ENCODE measurements around the gene KAT6B.

The KAT6B gene

DNA sequence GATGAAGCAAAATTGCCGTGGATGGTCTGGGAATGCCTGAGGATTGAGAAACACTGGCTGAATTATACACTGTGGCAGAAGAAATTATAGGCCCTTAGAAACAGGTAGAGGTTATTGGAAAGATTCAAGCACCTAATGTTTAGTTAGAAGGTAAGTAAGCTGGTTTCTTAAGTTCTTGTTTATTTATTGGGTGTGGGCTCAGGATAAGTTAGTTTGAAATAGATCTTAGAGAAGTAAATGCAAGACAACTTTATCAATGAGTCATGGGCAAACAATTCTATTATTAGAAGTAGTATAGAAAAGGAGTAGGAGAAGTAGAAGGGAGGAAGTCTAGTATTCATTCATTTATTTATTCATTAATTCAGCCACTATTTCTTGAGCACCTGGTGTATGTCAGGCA, 96.5 kb downstream of the KAT6B start:
- DNase-seq (ENCODE audit: low spot score) = no peak

DNA sequence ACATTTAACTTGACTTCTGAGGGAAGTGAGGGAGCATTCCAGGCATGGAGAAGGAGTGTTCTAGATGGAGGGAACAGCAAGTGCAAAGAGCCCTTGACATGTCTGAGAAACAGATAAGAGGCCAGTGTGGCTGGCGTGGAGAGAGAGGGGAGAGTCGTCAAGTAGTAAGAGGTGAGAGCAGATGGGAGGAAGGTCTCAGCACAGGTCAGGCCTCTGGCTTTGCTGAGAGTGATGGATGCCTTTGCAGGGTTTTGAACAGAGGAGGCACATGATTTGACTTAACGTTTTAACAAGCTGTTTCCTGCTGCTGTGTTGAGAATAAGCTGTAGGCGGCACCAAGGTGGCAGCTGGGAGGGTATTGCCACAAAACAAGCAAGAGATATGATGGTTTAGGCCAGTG, 97.2 kb downstream of the KAT6B start:
- DNase-seq (ENCODE audit: low spot score) = no peak

DNA sequence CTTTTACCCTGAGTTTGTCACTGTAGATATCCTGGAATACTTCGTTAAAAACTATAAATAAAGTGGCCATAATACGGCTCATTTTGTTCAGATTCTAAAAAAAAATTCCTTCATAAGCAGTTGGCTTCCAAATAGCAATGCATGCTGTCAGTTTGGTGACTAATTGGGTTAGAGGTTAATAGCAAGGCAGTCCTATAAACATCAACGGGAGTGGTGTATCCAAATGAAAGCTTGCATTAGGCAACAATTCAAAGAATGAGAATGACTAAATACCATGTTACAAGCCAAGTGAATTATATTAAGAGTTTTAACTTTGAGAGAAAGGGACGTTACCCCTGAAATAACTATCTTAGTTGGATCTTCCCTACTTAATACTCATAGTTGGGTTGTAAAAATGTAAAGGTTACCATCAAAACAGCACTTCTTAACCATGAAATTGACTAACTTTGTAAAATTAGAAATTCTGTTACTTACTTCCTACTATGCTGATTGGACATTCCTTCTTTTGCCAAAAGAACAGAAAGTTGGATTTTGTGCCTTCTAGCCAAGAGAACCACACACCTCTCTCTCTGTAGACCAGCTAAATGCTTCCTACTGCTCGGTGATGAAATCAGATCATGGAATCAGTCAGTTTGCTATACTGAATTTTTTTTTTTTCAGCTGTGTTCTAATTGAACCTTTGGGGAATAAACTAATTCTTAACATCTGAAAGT, 98.0 kb downstream of the KAT6B start:
- DNase-seq (ENCODE audit: low spot score) = peak; percentile 79

DNA sequence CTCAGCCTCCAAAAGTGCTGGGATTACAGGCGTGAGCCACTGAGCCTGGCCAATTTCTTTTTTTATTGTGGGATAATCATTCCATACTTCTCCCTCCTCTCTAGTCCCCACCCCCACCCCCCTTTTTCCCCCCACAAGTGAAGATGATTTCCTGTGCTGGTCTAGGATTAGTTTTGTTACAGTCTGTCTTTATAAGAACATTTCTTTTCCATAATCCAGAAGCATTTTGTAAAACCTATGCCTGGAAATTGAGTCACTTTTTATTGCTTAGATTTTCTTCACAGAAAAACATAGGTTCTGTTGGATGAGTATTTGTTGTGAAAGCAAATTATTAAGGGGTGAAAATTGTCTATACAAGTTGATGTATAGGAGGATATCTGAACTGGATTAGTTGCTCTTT, 98.9 kb downstream of the KAT6B start:
- no peak for DNase-seq (ENCODE audit: low spot score)

DNA sequence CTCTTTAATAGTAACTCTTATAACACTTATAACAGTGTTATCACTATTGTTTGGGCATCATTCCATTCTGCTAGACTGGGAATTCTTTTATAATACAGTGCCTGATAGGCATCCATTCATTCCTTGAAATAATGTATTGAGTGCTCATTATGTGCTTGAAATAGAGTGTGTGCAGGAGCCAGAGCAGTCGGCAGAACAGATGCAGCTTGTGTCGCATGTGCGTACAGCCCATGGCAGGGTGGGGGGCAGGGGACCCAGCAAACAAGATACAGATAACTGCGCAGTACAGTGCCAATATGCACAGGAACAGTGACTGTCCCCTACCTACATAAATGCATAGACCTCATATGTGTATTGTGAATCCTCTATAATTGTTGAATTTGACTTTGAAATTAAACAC, 99.3 kb downstream of the KAT6B start:
- no peak for DNase-seq (ENCODE audit: low spot score)

DNA sequence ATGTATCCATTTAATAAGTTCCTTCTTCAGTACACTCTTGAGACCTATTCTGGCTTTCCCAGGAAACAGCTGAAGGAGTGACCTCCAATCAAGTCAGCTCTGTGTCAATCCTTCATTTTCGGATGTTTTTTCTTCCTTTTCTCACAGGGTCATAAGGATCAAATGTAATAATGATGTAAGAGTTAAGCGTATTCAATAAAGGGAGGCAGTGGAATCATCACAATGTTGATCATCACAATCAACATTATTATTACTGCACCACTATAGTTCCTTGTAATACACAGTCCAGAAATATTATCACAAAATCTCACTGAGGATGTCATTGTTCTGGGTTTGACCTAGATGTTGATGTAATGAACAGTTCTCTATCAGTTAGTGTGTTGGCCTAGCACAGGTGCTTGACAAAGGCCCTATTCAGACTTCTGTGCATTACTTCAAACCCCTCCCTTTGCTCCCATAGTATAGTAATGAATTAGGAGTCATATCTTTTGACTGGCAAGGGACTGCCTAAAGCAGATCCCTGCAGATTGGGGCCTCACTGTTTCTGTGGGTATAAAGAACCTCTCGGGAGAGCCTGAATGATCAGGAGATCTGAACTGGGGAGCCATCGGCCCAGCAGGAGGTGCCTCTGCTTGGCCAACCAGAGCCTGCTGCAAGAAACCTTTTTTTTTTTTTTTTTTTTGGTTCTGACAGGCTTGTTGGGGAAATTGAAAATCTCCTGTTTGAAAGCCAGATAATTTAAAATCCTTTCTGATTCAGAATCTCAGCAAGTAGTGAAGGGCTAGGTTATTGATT, 100.6 kb downstream of the KAT6B start:
- DNase-seq (ENCODE audit: low spot score) = no peak

DNA sequence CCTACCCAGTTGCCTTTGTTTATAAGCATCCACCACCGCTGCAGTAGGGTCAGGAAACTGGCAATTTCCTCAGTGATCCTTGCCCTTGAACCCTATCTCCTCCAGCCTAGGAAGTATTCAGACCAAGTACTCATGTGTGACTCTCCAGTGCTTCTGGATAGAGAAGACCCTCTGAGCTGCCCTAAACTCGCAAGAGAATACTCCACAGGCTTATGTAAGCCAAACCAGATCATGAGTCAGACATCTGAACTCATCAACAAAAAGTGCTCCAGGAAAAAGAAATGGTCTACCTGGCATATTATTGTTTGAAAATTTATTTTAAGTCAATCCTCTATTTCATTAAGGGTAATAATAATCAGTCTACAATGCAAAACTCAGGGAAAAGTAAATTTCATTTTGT, 101.3 kb downstream of the KAT6B start:
- DNase-seq (ENCODE audit: low spot score) = no peak

DNA sequence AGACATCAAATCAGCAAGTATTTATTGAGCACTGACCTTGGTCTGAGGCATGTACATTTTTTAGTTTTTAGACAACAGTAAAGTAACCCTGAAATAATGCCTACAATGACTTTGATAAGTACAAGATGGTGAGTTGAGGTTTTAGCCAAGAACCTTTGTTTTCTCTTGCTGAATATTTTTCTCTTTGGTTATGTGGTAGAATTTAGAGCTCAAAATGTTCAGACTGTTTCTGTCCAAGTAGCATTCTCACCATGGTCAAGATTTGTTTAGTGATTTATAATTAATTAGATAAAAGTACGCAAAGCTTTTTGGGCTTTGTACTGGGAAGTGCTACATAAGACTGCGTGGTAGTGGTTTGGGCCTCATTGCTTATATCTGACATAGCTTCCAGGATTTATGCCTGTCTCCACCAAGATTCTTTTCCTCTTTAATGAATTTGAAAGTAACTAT, 102.4 kb downstream of the KAT6B start:
- DNase-seq (ENCODE audit: low spot score) = no peak

DNA sequence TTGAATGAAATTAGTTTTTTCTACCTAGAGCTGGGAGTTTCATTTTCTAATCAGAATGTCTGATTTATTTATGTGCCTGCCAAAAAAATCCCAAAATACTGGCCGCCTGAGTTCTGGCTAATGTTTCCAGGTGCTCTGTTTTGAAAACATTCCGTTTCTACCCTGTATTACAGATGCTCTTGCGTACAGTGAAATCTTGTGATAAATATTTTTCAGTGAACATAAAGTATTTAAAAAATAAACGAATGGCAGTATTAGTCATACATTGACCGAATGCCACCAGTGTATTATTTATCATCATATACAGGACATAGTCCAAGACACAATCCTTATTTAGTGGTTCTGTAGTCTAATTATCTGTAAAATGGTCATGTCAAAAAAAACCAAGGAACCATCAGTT, 102.8 kb downstream of the KAT6B start:
- DNase-seq (ENCODE audit: low spot score) = no peak

DNA sequence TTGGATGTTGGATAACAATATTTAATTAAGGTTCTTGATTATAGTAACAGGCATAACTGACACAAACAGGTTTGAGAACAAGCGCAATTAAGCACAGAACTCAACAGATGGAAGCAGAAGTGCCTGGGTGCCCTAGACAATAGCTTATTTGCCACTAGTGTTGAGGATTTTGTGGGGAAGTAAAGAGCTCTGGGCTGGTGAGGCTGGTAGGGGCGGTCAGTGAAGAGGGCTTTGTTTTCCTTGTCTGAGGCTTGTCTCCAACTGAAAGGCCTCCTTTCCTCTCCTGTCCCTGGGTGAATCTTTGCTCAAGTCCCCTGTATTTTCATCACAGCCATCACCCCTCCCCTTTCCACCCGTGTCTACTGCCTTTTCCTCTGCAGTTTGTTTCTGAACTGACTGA, 104.6 kb downstream of the KAT6B start:
- no peak for DNase-seq (ENCODE audit: low spot score)

DNA sequence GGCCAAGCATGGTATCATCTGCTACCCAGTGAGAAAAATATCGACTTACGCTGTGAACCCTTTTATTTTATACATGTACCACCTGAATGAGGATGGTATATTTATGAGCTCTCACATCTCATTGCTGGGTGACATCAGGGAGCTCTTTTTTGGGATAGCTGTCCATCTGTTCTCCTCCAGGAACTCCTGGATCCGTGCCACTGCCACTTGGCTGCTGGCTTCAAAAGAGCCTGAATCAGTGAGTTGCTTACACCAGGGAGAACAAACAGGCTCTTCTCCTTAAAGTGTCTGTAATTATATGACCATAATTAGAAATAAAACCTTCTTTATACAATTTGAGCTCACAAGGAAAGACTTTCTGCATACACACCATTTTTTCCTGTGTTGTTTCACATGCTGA, 106.2 kb downstream of the KAT6B start:
- DNase-seq (ENCODE audit: low spot score) = no peak

DNA sequence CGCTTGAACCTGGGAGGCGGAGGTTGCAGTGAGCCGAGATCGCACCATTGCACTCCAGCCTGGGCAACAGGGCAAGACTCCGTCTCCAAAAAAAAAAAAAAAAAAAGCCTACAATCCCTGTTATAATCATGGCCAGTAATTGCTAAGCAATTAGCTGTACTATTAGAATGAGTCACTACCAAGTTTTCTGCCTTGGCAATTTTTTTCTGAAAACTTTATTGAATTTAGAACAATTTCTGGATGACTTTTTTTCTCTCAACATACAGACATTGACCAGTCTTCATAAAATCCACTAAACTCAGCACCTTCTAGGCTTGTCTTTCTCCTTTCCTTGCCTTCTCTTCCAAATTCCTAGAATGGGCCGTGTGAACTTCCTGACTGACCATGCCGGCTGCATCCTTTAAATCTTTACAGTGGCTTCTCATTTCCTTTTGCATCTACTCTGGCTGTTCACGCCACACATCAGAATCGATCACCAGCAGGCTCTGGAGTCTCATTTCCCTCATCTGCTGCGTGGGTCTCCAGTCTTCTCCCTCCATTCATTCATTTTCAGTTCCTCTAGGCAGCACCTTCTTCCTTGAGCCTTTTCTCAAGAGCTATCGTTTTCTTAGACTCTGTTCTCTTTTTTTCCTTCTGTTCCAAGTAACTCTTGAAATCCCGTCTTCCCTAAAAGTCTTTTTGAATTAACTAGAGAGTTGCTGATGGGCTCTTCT, 107.9 kb downstream of the KAT6B start:
- DNase-seq (ENCODE audit: low spot score) = no peak

DNA sequence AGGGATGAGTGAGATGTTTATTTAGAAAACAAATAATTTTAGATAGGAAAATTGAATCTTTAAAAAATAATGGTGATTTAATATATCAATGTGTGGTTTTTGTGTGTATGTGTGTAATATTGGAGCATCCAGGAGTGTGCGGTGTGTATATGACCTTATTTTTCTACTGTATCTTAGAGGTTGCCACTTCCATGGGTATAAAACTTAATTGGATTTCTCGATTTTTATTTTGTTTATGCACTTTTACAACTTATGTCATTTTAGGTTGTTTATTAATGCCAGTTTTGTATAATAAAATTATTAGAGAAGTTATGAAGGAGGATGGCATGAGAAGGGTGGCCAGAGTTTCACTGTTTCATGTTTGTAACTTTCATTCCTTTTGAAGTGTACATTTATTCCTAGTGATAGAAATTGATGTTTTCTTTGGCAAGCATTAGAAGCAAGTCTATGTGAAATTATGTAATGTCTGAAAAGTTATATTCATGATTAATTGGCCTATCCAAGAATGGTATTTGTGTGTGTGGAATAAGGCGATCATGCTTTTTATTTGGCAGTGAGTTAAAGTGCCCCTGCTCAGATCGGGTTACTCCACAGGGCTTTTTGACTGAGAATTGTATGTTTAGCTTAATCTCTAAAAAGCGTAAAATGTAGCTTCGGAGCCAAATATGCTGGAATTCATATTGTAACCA, 110.3 kb downstream of the KAT6B start:
- DNase-seq (ENCODE audit: low spot score) = peak; percentile 32

DNA sequence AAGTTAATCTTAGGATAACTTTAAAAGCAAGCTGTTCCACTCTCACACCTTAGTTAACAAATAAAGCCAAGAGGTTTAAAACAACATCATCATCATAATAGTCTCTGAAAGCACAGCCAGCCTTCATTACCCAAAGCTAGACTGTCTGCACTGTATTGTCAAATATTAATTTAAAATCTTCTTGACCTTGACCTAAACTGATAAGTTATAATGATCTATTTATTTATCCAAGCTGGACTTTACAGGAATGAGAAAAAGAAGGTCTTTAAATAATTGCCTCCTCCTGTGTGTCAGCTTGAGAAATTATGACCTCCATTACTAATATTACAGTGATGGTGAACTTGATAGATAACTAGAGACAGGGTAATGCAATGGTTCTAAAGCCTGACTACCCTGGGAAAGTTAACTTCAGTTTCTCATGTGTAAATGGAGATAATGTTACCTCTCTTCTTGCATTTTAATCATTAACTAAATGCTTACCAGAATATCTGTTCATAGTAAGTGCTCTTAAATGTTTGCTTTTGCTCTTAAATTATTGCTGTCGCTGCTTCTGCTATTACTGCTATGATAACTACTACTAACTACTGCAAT, 111.0 kb downstream of the KAT6B start:
- DNase-seq (ENCODE audit: low spot score) = no peak

DNA sequence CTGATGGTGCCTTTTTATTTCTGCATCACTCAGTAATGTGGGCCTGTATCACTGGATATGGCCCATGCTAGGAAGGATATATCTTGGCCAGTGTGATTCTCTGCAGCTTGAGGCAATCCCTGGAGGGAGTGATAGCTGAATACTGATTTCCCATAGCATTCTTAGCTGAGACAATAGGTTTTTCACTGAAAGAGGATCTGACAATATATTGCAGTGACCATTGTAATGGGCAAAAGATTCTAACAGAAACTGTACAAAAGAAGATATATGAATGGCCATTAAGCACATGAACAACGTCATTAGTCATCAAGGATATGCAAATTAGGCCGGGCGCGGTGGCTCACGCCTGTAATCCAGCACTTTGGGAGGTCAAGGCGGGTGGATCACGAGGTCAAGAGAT, 117.8 kb downstream of the KAT6B start:
- no peak for DNase-seq (ENCODE audit: low spot score)

DNA sequence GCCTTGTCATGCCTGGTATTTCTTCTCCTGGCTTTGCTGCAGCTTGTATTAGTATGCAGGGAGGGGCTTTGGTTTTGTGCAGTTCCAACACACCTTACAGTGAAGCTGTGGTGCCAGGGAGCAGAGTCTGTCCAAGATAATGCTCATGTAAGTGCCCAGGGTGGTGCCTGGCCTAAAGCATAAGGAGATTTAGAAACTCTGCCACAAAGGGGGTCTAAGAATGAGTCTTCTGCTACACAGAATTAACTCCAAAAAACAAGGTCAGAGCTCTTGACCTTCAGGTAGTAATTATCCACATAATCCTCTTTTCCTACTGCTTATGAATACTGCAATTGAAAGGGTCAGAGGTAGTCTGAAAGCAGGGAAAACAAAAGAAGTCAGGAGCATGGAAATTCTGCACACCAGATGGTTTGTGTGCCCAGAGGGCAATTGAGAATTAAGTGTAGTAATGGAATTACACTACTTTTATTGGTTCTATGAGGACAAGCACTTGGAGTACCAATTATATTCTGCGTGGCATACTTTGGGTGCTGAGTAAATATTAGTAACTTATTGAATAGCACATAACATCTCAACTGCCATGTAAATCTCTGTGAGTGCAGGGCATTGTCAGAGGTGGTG, 121.5 kb downstream of the KAT6B start:
- no peak for DNase-seq (ENCODE audit: low spot score)

DNA sequence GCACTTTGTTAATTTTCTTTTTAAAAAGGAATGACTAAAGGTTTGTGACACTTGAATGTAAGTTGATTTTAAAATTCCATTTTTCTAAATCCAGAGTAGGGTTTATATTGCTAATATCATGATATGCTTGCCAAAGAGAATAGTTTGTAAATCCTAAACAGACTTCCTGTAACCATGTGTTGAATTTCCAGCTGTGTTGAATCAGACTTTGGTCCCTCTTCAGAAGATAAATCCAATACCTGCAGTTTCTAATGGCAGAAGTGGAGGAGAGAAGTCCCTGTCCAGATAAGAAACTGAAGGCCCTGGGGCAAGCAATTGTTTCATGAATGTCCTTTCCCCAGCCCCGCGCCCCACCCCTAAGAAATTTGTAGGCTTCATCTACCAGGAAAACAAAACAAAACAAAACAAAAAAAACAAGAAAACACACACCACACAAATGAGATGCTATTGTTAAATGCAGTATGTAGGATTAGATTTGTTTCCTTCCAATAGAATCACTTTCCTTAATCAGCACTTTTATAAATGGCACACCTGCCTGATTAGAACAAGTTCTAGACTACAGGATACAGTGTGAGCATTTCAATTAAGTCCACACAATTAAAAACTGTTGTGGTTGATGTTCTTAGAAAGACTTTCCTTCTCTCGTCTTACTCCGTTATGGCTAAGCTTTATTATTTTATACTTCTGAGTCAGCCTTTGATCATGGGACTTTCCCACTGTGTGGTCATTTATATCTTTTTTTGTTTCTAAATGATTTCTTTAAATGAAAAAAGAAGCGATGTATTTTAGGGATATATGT, 122.8 kb downstream of the KAT6B start:
- no peak for DNase-seq (ENCODE audit: low spot score)

DNA sequence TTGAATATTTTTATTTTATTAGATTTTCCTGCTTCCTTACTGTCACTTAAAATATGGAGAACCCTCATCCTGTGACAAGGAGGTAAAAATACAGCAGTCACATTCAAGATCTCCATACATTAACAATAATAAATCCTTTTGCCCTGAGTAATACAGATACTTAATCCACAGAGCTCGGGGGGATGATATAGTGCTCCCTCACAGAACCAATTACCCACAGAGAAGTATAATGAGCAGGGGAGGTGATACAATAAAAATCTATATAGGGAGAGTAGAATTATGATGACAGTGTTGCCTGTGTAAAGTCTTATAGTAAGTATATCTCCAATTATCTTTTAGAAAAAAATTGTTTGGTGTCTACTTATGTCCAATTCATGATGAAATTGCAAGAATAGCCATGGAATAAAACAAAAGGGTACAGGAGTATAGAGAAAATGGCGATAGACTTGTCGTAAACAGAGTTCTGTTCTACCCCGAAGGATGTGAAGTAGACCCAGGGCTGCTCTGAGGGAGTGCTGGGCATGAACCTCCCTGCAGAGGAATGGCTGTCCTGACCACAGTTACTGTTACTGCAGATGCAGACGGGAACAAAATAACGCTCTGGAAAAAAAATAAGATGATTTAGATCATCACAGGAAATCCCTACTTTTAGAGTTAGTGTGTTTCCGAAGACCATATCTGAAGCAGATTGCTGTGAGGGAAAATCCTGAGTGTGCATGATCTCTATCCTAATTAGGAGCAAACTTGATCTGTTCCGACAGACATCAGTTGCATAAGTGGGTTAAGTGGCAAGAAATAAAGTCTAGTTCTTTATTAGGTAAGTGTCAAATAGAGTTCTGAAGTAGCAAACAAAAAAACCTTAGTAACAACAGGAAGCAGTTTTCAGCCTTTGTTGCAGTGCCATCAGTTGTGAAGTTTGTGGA, 123.7 kb downstream of the KAT6B start:
- DNase-seq (ENCODE audit: low spot score) = no peak

DNA sequence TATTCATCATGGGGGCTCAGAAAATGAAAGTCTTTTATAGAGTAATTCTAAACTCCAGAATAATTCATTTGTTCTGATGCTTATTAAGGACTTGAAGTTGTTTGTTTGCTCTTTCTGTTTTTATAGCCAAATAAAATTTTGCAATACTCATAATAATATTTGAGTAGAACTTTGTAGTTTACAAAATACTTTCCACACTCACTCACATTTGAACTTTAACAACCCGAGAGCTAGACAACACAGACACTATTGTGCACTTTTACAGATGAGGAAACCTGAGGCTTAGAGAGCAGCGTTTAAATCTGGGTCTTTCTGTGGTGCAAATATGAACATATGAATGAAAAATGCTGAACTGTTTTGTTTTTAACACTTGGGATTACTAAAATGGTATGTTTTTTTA, 126.8 kb downstream of the KAT6B start:
- DNase-seq (ENCODE audit: low spot score) = no peak

DNA sequence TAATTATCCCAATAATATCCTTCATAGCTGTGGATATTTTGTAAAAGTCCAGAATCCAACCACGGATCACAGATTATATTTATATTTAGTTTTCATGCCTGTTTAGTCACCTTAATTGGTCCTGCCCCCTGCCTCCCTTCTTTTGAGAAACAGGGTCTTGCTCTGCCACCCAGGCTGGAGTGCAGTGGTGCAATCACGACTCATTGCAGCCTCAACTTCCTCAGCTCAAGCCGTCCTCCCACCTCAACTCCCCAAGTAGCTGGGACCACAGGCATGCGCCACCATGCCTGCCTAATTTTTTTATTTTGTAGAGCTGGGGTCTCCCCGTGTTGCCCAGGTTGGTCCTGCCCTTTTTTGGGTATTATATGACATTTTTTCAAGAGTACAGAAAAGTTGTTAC, 129.4 kb downstream of the KAT6B start:
- no peak for DNase-seq (ENCODE audit: low spot score)
